Measurements from ENCODE around the gene CNDP2.
"Not testable (repeated sequence)": the region's sequence is repeated elsewhere in the genome, so short reads cannot be mapped to it uniquely, and the experiment has no call there.

CNDP2 gene

GRCh38 chr18:74540652-74541421 is 44.7 kb downstream of the CNDP2 start:
- DNase-seq, result peak in 2 of 14 donors; percentile 45 to 49

DNA sequence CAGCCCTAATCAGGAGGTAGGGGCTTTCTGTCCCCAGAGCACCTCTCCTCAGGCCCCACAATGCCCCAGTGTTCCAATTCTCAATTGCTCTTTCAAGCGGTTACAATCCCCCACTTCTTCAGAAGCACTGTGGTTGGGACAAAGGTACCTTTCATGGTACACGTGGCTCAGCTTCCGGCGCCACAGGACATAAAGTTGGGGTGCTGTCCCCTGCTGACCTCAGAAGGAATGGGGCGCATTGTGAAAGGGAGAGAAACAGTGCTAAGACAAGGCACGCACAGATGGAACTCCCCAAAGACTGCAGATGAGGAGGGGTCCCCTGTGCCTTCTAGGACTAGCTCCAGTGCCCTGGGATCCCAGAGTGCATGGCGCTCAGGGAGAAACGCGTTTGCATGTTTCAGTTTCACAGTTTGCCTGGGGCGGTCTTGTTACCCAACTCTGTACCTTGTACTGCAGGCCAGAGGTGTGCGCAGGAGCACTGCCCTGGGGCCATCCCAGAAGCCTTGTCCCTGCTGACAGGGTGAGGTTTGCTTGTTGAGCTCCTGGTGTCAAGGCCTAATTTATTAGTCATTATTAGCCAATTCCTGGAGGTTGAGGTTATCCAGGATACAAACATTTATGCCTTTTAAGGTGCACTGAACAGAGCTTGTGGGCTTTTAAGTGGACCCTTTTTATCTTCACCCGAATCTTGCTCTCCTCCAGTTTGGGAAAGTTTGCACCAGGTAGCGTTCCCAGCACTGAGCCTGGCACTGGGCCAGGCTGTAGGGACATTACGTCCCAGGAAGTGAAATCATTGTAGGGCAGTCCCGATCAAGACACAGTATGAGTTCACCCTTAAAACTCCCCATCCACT is 45.8 kb downstream of the CNDP2 start:
- DNase-seq, result peak in 10 of 14 donors; percentile 36 to 78 (median 66)

- peak in 3 of 14 donors; percentile 22 to 41 (median 25) for DNase-seq
Observed at GRCh38 chr18:74544898-74545297, 48.7 kb downstream of the CNDP2 start.

DNA sequence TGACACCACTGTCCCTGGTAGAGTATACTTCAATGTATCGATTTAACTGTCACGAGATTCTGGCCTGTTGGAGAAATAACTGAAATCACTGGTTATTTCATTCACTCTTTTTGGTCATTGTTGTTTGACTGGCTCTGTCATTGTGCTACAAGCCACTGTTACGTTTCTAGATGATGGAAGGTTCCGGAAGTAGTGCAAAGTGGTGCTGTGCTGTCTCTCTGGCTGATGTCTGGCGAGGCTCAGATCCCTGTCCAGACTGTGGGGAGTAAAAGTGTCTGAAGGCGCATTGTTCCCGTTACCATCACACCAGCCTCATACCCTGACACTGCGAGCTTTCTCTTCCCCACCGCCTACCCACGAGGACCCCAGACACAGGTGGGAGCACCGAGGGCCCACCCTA is 49.8 kb downstream of the CNDP2 start:
- no peak for DNase-seq

DNA sequence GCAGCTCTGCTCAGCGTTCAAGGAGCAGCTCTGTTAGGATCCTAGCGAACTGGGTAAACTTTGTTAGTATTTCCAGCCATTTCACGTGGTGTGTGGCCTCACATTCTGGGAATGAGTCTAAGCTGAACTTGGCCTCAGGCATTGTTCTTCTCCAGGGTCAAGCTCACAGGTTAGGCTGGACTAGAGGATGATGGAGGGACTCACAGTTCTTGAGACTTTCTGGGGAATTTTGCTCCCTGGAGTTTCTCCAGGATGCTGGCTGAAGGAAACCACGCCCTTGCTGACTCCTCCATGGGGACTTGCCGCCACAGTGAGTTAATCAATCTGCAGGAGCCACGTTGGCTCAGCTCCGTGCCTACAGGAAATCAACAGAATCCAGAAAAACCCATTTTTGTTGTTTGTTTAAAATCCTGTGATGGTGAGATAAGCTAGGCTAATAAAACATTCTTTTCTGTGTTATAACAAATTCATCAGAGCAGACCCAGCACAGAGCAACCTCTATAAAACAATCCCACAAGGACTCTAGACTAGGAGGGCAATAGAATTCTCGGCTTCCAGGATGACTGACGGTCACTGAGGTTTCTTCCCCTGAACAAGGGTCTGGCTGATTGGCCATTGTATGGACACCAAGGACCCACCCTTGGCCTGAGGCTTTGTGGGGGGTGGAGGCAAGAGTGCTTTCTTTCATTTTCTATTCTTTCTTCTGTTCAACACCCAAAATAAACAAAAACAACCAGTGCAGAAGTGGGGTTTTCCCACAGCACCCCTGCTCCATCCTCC is 50.8 kb downstream of the CNDP2 start:
- no peak for DNase-seq

DNA sequence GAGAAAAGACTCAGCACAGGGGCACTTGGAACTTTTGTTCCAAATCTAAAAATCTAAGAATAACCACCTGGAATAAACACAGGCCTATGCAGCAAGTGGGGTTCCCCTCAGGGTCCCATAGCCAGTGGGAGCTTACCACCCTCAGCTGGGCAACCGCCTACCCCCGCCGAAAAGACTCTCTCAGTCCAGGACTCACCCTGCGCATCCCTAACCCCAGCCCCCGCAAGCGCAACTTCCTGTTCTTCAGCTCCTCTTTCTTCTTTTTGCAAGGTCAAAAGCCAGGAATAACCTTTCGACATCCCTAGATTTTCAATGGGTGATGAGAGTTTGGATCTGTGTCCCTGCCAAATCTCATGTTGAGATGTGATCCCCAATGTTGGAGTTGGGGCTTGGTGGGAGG is 51.7 kb downstream of the CNDP2 start:
- no peak for DNase-seq

DNA sequence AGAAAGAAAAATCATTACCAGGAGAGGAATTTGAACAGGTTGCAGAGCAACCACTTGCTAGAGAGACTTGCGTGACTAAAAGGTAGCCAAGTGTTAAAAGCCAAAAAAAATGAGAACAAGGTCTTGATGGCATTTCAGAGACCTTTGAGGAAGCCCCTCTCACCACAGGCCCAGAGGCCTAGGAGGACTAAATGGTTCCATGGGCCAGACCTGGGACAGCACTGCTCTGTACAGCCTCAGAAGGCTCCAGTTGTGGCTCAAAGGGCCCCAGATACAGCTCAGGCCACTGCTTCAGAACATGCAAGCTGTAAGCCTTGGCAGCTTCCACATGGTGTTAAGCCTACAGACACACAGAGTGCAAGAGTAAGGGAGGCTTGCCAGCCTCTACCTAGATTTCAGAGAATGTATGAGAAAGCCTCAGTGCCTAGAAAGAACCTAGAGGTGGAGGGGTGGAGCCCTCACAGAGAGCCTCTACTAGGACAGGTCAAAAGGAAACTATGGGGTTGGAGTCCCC is 53.5 kb downstream of the CNDP2 start:
- DNase-seq, result no peak

- DNase-seq, result no peak
Observed at GRCh38 chr18:74550886-74551285, 54.7 kb downstream of the CNDP2 start.

- DNase-seq, result no peak
Observed at GRCh38 chr18:74551452-74551851, 55.3 kb downstream of the CNDP2 start.

GRCh38 chr18:74551936-74552555 is 55.9 kb downstream of the CNDP2 start:
- peak in 11 of 14 donors; percentile 8 to 81 (median 60) for DNase-seq

- no peak for DNase-seq
Observed at GRCh38 chr18:74556126-74556525, 60.0 kb downstream of the CNDP2 start.

DNA sequence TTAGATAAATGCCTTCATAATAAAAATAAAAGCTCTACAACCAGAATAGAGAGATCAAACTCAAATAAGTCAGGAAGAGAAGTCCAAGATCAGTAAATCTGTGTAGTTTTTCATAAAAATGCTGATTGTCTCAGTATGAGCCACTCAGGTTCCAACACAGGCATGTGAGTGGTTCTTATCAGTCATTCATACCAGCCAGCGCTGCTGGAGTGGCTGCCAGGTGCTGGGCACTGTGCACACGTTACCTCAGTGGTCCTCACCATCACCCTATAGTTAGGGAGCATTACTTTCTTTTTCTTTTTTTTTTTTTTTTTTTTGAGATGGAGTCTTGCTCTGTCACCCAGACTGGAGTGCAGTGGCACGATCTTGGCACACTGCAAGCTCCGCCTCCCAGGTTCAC is 61.9 kb downstream of the CNDP2 start:
- no peak for DNase-seq

GRCh38 chr18:74562131-74562730 is 66.1 kb downstream of the CNDP2 start:
- no peak for DNase-seq

- no peak for DNase-seq
Observed at GRCh38 chr18:74562775-74563174, 66.6 kb downstream of the CNDP2 start.

- no peak for DNase-seq
Observed at GRCh38 chr18:74563999-74564398, 67.8 kb downstream of the CNDP2 start.

- not testable (repeated sequence) for DNase-seq
Observed at GRCh38 chr18:74565164-74565563, 69.0 kb downstream of the CNDP2 start.

- DNase-seq, result not testable (repeated sequence)
Observed at GRCh38 chr18:74565993-74566392, 69.8 kb downstream of the CNDP2 start.

DNA sequence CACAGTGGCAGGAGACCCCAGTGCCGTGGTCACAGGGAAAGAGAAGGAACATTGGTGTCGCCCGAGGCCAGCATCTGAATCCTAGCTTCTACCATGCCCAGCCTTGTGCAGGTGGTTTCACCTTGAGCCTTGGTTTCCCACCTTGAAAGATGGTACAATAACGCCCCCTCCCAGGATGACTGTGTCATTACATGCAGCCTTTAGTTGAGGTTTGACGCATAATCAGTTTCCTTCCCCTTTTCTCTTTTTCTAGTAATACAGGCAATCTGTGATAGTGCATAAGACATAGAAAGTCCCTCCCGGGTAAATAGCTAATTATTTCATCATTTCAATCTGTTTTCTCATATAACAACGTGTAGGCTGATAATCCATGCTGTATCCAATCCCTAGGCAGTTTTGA is 71.7 kb downstream of the CNDP2 start:
- DNase-seq, result no peak

DNA sequence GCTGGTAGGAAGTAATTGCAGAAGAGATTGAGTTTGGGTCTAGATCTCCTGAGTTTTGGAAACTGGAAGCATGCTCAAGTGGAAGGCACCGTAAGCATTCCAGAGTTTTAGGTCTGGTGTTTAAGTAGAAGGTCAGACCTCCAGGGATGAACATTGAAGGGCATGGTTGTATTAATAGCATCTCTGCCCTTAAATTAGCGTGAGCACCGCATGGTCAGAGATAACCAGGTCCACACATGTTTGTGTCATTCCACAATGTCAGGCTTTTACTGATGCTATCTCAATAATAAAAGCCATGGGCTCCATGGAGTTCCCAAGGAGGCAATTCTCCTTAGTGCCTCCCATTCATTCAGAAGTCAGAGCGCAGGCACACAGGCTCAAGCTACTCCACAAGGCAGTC is 73.2 kb downstream of the CNDP2 start:
- no peak for DNase-seq

DNA sequence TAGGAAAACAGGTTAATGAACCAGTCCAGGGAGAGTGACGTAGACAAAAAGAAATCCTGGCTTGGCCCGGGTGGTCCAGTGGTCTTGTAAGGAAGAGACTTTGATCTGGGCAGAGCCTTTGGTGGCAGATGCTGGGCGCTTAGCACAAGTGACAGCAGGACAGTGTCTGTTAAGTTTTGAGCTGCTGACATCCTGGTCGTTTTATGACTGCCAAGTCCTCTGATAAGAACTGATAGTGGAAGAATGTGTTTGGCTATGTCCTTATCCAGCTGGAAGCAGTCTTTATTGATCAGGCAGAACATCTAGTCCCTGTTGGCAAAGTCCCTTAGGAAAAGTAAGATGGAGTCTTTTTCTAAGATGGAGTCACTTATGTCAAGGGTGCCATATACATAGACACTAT is 74.1 kb downstream of the CNDP2 start:
- DNase-seq, result no peak

DNA sequence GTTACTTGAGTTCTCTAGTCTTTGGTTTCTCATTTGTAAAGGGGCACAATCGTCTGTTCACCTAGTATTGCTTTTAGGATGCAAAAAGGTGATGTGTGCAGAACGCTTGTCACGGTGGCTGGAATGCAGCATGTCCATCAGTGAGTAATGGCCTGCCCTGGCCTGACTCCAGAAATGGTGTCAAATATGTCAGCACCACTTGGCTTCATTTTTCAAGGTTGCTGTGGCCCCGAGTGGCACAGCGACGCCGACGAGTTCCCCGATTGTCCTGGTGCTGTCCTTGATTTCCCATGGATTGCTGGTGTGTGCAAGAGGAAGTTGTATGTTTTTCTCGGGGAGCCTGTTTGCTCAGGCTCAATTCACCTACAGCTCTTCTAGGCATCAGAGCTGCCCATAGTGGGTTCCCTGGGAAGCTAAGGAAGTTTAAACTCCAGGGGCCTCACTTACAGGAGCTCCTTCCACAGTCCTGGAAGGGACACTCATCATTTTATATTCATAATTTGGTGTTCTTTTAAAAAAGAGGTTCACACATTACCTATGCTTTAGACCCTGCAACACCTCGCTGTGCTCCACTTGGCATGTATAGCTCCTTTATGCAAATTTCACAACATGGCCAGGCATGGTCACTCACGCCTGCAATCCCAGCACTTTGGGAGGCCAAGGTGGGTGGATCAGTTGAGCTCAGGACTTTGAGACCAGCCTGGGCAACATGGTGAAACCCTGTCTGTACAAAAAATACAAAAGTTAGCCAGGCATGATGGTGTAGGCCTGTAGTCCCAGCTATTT is 75.9 kb downstream of the CNDP2 start:
- no peak for DNase-seq
